Forelimb muscle (tissue), 1 donor: ENCODE measurements around the gene TMEM245. TPM values are rescaled to one million over a fixed set of nuclear protein-coding genes. Genes with fewer than 3 reads are reported as not detected.
"Not testable (repeated sequence)": the region's sequence is repeated elsewhere in the genome, so short reads cannot be mapped to it uniquely, and the experiment has no call there.

Source experiments
- DNase-seq: peaks from one replicate; pipeline ENCODE4 v3.0.0-alpha.2; 2013; ENCODE audit warnings: low read depth
- polyA plus RNA-seq: library from polyadenylated mRNA; unstranded; fragments of 120-200 nt; gene quantifications from one replicate; pipeline ENCODE4 v1.2.1, GENCODE V29; 2013; ENCODE audit not compliant: insufficient read length

TMEM245 gene
- polyA plus RNA-seq, 1 donor: 45.4 TPM

DNA sequence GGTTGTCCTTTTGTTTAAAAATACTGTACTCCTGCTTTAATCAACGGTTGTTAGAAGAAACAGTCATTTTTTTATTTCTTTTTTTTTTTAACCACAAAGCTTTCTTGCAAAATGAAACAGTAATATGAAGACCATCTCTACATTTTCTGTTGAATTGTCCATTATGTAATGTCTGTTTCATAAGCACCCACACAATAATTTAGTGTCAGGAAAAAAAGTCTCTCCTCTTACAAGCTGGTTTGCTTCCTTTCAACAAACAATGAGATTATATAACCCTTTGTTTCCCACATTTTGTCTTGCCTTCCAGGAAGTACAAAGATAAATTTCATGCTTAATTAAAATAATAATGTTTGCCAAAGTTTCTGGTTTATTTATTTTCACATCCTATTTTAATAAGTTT is 123.1 kb downstream of the TMEM245 start:
- DNase-seq: no peak

GRCh38 chr9:108994695-108995094 is 125.1 kb downstream of the TMEM245 start:
- no peak for DNase-seq

GRCh38 chr9:108991479-108991878 is 128.3 kb downstream of the TMEM245 start:
- DNase-seq: no peak

DNA sequence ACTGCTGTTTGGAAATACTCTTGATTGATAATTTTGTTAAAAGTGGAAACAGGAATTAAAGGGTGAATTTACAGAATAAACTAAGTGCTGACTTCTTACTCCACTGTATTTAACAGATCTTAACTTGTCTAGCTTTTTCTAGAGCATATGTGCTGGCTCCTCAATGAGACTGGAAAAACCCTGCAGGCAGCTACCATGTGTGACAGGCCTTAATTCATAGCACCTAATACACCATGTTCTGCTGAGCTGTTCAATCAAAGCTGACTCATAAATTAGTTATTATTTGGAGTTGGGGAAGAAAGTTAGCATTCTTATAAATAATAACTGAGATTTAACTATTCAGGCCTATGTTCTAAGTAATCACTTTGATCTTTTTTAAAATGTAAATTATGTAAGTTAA is 135.9 kb downstream of the TMEM245 start:
- DNase-seq: no peak

- DNase-seq: no peak
These were observed 138.9 kb downstream of the TMEM245 start for GRCh38 chr9:108980893-108981292.

DNA sequence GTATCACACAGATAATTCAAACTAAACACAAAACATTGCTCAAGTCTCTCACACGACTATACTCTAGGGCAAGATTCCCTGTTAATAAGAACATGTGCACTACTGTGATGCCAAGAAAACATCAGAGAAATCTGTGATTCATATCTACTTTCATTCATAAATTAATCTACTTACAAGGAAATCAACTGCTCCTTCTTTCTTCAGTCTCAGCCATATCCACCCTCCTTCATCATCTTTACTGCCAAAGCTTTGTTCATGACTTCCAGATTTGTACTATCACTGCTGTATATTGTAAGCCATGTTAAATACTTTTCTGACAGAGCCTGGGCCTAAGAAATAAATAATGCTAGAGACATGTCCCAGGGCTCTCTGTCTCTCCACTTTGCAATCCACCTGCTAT is 141.5 kb downstream of the TMEM245 start:
- DNase-seq: peak; percentile 34

- DNase-seq: no peak
These were observed 145.9 kb downstream of the TMEM245 start for GRCh38 chr9:108973895-108974294.

DNA sequence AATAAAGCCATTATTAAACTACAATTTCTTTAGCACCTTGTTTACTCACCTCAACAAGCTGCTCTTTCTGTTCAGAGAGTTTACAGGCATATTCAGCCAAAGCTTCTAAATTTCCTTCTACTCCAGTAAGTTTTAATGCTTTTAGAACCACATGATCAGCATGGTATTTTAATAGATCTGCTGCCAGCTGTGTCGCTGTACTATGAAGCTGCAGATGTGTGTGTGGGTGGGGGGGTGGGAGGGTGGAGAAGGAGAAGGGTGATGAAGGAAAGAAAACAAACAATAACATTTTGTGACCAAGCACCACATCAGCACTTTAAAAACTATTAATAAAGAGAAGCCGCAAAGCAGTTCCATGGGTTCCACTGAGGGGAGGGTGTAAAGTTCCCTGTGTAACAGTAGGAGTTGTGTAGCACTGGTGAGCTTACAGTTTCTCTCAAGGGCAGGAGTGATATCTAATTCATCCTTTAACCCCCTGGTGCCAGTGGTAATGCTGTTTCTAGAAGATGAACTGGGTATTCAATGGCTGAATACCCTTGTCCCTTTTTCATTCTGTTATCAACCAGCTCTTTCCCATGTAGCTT is 147.0 kb downstream of the TMEM245 start:
- DNase-seq: no peak

- DNase-seq: no peak
These were observed 147.6 kb downstream of the TMEM245 start for GRCh38 chr9:108972186-108972585.

GRCh38 chr9:108971392-108971791 is 148.4 kb downstream of the TMEM245 start:
- DNase-seq: not testable (repeated sequence)

- DNase-seq: no peak
These were observed 151.8 kb downstream of the TMEM245 start for GRCh38 chr9:108967916-108968315.

Other genes starting within 250 kb of the TMEM245 start
- 32.7 TPM for gene ELP1, start 185.8 kb downstream of the TMEM245 start, polyA plus RNA-seq
- gene ABITRAM, start 185.5 kb downstream of the TMEM245 start, polyA plus RNA-seq: 13.7 TPM
- 28.6 TPM for gene CTNNAL1, start 106.4 kb downstream of the TMEM245 start, polyA plus RNA-seq
- 1.4 TPM for gene FRRS1L, start 47.3 kb upstream of the TMEM245 start, polyA plus RNA-seq
- 10.7 TPM for gene EPB41L4B, start 201.1 kb upstream of the TMEM245 start, polyA plus RNA-seq